Panc1 (cell line): ENCODE data around the gene EPB41L5.

Experiments
- POLR2AphosphoS5 ChIP-seq: IDR thresholded peaks from 2 replicates; pipeline ENCODE4 v1.6.1; 2012; ENCODE audit warnings: mild to moderate bottlenecking, low read depth, low read length, moderate library complexity
- REST ChIP-seq, 2 experiments: IDR thresholded peaks; 2 replicates each; pipeline ENCODE4 v1.6.1; 2011 to 2012; ENCODE audit warnings: low read depth in 2 of 2, control low read depth in 1 of 2, low read length in 1 of 2, mild to moderate bottlenecking in 1 of 2, moderate library complexity in 1 of 2; ENCODE audit not compliant: insufficient read depth in 1 of 2
- TCF7L2 ChIP-seq: IDR thresholded peaks from 2 replicates; pipeline ENCODE4 v1.6.1; 2011; ENCODE audit warnings: mild to moderate bottlenecking, low read depth, low read length, inconsistent platforms
- TF ChIP-seq, protein P1 (sequence below): fragments of 450-650 bp; IDR thresholded peaks from 2 replicates; pipeline ENCODE4 v1.5.1; 2017; ENCODE audit warnings: mild to moderate bottlenecking

DNA sequence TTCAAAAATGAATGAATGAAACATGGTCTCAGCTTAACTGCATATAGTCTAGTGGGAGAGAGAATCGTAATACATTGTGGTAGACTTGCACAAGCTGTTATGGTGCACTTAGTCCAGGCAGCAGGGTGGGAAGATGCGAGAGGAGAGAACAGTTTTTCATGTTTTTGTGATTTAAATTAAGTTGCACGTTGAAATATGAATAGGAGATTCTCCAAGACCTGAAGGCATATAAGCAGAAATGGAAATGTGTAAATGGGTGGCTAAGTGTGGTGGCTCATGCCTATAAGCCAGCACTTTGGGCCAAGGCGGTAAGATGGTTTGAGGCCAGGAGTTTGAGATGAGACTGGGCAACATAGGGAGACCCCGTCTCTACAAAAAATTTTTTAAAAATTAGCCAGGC is 149.8 kb downstream of the EPB41L5 start:
- TF ChIP-seq, protein P1, sequence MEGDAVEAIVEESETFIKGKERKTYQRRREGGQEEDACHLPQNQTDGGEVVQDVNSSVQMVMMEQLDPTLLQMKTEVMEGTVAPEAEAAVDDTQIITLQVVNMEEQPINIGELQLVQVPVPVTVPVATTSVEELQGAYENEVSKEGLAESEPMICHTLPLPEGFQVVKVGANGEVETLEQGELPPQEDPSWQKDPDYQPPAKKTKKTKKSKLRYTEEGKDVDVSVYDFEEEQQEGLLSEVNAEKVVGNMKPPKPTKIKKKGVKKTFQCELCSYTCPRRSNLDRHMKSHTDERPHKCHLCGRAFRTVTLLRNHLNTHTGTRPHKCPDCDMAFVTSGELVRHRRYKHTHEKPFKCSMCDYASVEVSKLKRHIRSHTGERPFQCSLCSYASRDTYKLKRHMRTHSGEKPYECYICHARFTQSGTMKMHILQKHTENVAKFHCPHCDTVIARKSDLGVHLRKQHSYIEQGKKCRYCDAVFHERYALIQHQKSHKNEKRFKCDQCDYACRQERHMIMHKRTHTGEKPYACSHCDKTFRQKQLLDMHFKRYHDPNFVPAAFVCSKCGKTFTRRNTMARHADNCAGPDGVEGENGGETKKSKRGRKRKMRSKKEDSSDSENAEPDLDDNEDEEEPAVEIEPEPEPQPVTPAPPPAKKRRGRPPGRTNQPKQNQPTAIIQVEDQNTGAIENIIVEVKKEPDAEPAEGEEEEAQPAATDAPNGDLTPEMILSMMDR = no peak
- TF ChIP-seq REST (IDR thresholded peaks at IDR 0.05; ENCODE audit: insufficient read depth in 1 of 2, low read depth in 2 of 2, low read length in 1 of 2) (no peak), POLR2AphosphoS5 (no peak), TCF7L2 (no peak)
